ENCODE results near the gene APH1A. TPM values are rescaled to one million over a fixed set of nuclear protein-coding genes. Genes with fewer than 3 reads are reported as not detected.

APH1A gene
- total and polyA plus RNA-seq, 2 of the 13 experiments (the other 11 are each of a cell fraction or from before 2014, with no cell fraction given), result 114 to 130 TPM

GRCh38 chr1:150226486-150226885, 42.3 kb downstream of the APH1A start:
- H3K4me1 ChIP-seq (ENCODE audit: insufficient read depth, low read length), result no peaks in the 10 kb centered on the region
- H3K27ac ChIP-seq (ENCODE audit: extremely low read length, insufficient read depth, low read length), result no peak overlapping the region
- ChIA-PET CTCF (ENCODE audit: low intra/inter-chr PET ratio, low total read pairs) (no interaction called here), POLR2A (no interaction called here)
- FAIRE-seq, result no peak
- no TSS peak for BruUV-seq (replicated peaks)
- TF ChIP-seq HNRNPK (IDR thresholded peaks at IDR 0.05; ENCODE audit: low read depth, low read length, poor library complexity, severe bottlenecking) (no peak), NFAT5 (CRISPR knock-in tag; IDR thresholded peaks at IDR 0.05) (no peak), MEIS1 (CRISPR knock-in tag; IDR thresholded peaks at IDR 0.05; ENCODE audit: borderline replicate concordance) (no peak), MBNL3 (CRISPR knock-in tag; conservative IDR thresholded peaks at IDR 0.05) (no peak), RXRA (CRISPR knock-in tag; IDR thresholded peaks at IDR 0.05) (no peak), ZNF878 (CRISPR knock-in tag; IDR thresholded peaks at IDR 0.05) (no peak)
- TF ChIP-seq, protein P1, sequence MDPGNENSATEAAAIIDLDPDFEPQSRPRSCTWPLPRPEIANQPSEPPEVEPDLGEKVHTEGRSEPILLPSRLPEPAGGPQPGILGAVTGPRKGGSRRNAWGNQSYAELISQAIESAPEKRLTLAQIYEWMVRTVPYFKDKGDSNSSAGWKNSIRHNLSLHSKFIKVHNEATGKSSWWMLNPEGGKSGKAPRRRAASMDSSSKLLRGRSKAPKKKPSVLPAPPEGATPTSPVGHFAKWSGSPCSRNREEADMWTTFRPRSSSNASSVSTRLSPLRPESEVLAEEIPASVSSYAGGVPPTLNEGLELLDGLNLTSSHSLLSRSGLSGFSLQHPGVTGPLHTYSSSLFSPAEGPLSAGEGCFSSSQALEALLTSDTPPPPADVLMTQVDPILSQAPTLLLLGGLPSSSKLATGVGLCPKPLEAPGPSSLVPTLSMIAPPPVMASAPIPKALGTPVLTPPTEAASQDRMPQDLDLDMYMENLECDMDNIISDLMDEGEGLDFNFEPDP (CRISPR knock-in tag; conservative IDR thresholded peaks at IDR 0.05), result no peak
- H3K27me3 ChIP-seq (ENCODE audit: control insufficient read depth in 1 of 2, insufficient read depth in 2 of 2, low read length in 2 of 2), result no peaks in the 10 kb centered on the region
- peaks cover 10 to 44% of the 10 kb centered on the region in 2 experiments for H3K36me3 ChIP-seq (replicated peaks in 1 of 2; ENCODE audit: control insufficient read depth in 1 of 2, insufficient read depth in 2 of 2, low read length in 2 of 2)
- no peak overlapping the region for H3K9ac ChIP-seq (ENCODE audit: insufficient read depth, low read depth, low read length)
- no peaks in the 10 kb centered on the region for H3K9me3 ChIP-seq (ENCODE audit: low read length)
- ATAC-seq, result no peak
- no peak overlapping the region for H3K4me3 ChIP-seq (replicated peaks in 1 of 3; ENCODE audit: insufficient read depth in 1 of 3, low read depth in 2 of 3, low read length in 3 of 3)
- H3K79me2 ChIP-seq (ENCODE audit: insufficient read depth, low read length), result peaks cover 9% of the 10 kb centered on the region
- no peak overlapping the region for H3K4me2 ChIP-seq (ENCODE audit: low read depth, low read length)
- 99% methylated on average over 2 of the region's 2 CpGs for WGBS (ENCODE audit: low lambda C conversion rate)
- DNase-seq (ENCODE audit: low spot score), result no peak
- in situ Hi-C loops (cut with HindIII; ENCODE audit: extremely low pct_ligation_motif_present, low pct_unique_long_range_greater_than_20kb) (no loop called here), intact Hi-C loops (cut with micrococcal nuclease; ENCODE audit: unreplicated experiment) (no loop called here)
- no peaks in the 10 kb centered on the region for H4K20me1 ChIP-seq (ENCODE audit: insufficient read depth, low read length)
- H2AFZ ChIP-seq (ENCODE audit: low read length), result no peak overlapping the region

Data from HepG2 (cell line).